ENCODE results near the gene SLC49A3. TPM values are rescaled to one million over a fixed set of nuclear protein-coding genes. Genes with fewer than 3 reads are reported as not detected.

Gene SLC49A3
- total and polyA plus RNA-seq, 7 donors: 1.6 to 3.7 (median 3.0) TPM

DNA sequence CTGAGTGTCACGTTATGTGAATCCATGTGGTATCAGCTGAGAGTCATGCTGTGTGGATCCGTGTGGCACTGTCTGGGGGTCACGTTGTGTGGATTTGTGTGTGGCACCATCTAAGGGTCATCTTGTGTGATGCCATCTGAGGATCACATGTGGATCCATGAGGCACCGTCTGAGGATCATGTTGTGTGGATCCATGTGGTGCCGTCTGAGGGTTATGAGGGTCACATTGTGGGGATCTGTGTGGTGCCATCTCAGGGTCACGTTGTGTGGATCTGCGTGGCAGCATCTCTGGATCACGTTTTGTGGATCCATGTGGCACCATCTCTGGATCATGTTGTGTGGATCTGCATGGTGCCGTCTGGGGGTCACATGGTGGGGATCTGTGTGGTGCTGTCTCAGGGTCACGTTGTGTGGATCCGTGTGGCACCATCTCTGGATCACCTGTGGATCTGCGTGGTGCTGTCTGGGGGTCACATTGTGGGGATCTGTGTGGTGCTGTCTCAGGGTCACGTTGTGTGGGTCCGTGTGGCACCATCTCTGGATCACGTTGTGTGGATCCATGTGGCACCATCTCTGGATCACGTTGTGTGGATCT, 56.7 kb downstream of the SLC49A3 start:
- H3K27me3 ChIP-seq (ENCODE audit: insufficient read depth in 3 of 3, low read length in 2 of 3): peaks cover 0 to 24% (median 16%) of the 10 kb centered on the region in 3 donors
- no peak for TF ChIP-seq CTCF (IDR thresholded peaks at IDR 0.05)
- no peaks in the 10 kb centered on the region for H3K36me3 ChIP-seq (ENCODE audit: insufficient read depth in 1 of 2, low read depth in 1 of 2)
- no peaks in the 10 kb centered on the region for H3K9me3 ChIP-seq
- H3K27ac ChIP-seq: no peak overlapping the region
- 93 to 94% (median 94%) methylated on average over 16 of the region's 16 CpGs for WGBS, 3 donors
- intact Hi-C loops (cut with DNase I): no loop called here
- no peak overlapping the region for H3K4me3 ChIP-seq
- DNase-seq (no peak), ATAC-seq (no peak)
- no peaks in the 10 kb centered on the region for H3K4me1 ChIP-seq

Other genes with a start within 250 kb of the SLC49A3 start
- gene ZNF721, start 190.0 kb downstream of the SLC49A3 start, total RNA-seq: 10 to 100 TPM in 3 of 4 donors, 1 to 10 TPM in 1; 8.4 to 17.4 (median 13.2) TPM
- gene ZNF721, start 190.0 kb downstream of the SLC49A3 start, polyA plus RNA-seq: 10 to 100 TPM in 1 of 3 donors, 1 to 10 TPM in 2; 3.1 to 13.2 (median 6.4) TPM
- gene PIGG, start 189.9 kb downstream of the SLC49A3 start, total RNA-seq: 10 to 100 TPM in 2 of 4 donors, 1 to 10 TPM in 2; 9.4 to 15.6 (median 10.0) TPM
- gene PIGG, start 189.9 kb downstream of the SLC49A3 start, polyA plus RNA-seq: 10 to 100 TPM in 2 of 3 donors, 1 to 10 TPM in 1; 6.7 to 15.6 (median 10.9) TPM
- gene TMEM271, start 112.9 kb downstream of the SLC49A3 start, total RNA-seq: not detected
- not detected for gene TMEM271, start 112.9 kb downstream of the SLC49A3 start, polyA plus RNA-seq
- under 1 TPM in 3 of 4 donors, not detected in 1; 0.30 to 0.39 (median 0.32) TPM for gene PDE6B, start 63.6 kb downstream of the SLC49A3 start, total RNA-seq
- under 1 TPM; 0.03 to 0.48 (median 0.09) TPM for gene PDE6B, start 63.6 kb downstream of the SLC49A3 start, polyA plus RNA-seq
- gene ATP5ME, start 14.9 kb downstream of the SLC49A3 start, total RNA-seq: 100 to 1,000 TPM; 358 to 494 (median 466) TPM
- gene ATP5ME, start 14.9 kb downstream of the SLC49A3 start, polyA plus RNA-seq: 100 to 1,000 TPM; 389 to 712 (median 679) TPM
- 1 to 10 TPM; 3.3 to 7.2 (median 5.9) TPM for gene MYL5, start 14.6 kb downstream of the SLC49A3 start, total RNA-seq
- 10 to 100 TPM in 1 of 3 donors, 1 to 10 TPM in 2; 2.0 to 11.2 (median 5.4) TPM for gene MYL5, start 14.6 kb downstream of the SLC49A3 start, polyA plus RNA-seq
- gene PCGF3, start 16.7 kb upstream of the SLC49A3 start, total RNA-seq: 10 to 100 TPM; 13.0 to 18.6 (median 15.3) TPM
- 10 to 100 TPM; 10.9 to 19.2 (median 11.3) TPM for gene PCGF3, start 16.7 kb upstream of the SLC49A3 start, polyA plus RNA-seq
- gene CPLX1, start 137.0 kb upstream of the SLC49A3 start, total RNA-seq: 1 to 10 TPM; 1.3 to 1.6 (median 1.5) TPM
- 1 to 10 TPM in 1 of 3 donors, under 1 TPM in 2; 0.44 to 2.3 (median 0.66) TPM for gene CPLX1, start 137.0 kb upstream of the SLC49A3 start, polyA plus RNA-seq
- 10 to 100 TPM; 20.9 to 46.7 (median 29.9) TPM for gene GAK, start 243.2 kb upstream of the SLC49A3 start, total RNA-seq
- gene GAK, start 243.2 kb upstream of the SLC49A3 start, polyA plus RNA-seq: 10 to 100 TPM; 25.7 to 55.8 (median 38.7) TPM
- gene TMEM175, start 243.3 kb upstream of the SLC49A3 start, total RNA-seq: 10 to 100 TPM; 11.7 to 15.3 (median 14.7) TPM
- gene TMEM175, start 243.3 kb upstream of the SLC49A3 start, polyA plus RNA-seq: 10 to 100 TPM in 2 of 3 donors, 1 to 10 TPM in 1; 8.7 to 23.9 (median 13.8) TPM